ENCODE data around the gene MCMBP.

MCMBP gene, protein sequence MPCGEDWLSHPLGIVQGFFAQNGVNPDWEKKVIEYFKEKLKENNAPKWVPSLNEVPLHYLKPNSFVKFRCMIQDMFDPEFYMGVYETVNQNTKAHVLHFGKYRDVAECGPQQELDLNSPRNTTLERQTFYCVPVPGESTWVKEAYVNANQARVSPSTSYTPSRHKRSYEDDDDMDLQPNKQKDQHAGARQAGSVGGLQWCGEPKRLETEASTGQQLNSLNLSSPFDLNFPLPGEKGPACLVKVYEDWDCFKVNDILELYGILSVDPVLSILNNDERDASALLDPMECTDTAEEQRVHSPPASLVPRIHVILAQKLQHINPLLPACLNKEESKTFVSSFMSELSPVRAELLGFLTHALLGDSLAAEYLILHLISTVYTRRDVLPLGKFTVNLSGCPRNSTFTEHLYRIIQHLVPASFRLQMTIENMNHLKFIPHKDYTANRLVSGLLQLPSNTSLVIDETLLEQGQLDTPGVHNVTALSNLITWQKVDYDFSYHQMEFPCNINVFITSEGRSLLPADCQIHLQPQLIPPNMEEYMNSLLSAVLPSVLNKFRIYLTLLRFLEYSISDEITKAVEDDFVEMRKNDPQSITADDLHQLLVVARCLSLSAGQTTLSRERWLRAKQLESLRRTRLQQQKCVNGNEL

GRCh38 chr10:119872610-119872859 lies at the start of gene MCMBP:
MCMBP (minus strand) TSS chr10:119872843; CDS start chr10:119872584, 259 bp downstream.
- H3K27ac ChIP-seq = peak within 1 kb of the TSS; percentile 89
- no peaks in the 10 kb centered on the region for H3K27me3 ChIP-seq
- H3K4me1 ChIP-seq (ENCODE audit: control insufficient read depth in 1 of 2, insufficient read depth in 1 of 2, low read depth in 1 of 2, low read length in 1 of 2) = peaks cover 42 to 54% of the 10 kb centered on the region in 2 experiments
- peak within 1 kb of the TSS; percentile 80 to 97 for H3K4me3 ChIP-seq (ENCODE audit: low read depth in 1 of 2, low read length in 1 of 2)
- H3K9me3 ChIP-seq = no peaks in the 10 kb centered on the region
- no peaks in the 10 kb centered on the region for H3K36me3 ChIP-seq
- TF ChIP-seq CTCF (IDR thresholded peaks at IDR 0.05) = no peak

GRCh38 chr10:119919826-119920225 lies 47.2 kb upstream of the MCMBP start:
- TF ChIP-seq CTCF (IDR thresholded peaks at IDR 0.05) = no peak
- H3K27ac ChIP-seq = no peak overlapping the region
- no peak overlapping the region for H3K4me3 ChIP-seq (ENCODE audit: low read depth in 1 of 2, low read length in 1 of 2)
- no peaks in the 10 kb centered on the region for H3K9me3 ChIP-seq
- H3K36me3 ChIP-seq = peaks cover 93% of the 10 kb centered on the region
- no peaks in the 10 kb centered on the region for H3K27me3 ChIP-seq
- H3K4me1 ChIP-seq (ENCODE audit: control insufficient read depth in 1 of 2, insufficient read depth in 1 of 2, low read depth in 1 of 2, low read length in 1 of 2) = no peaks in the 10 kb centered on the region

- H3K4me3 ChIP-seq (ENCODE audit: low read depth in 1 of 2, low read length in 1 of 2) = no peak overlapping the region
- peaks cover 93% of the 10 kb centered on the region for H3K36me3 ChIP-seq
Observed at GRCh38 chr10:119919271-119919670, 46.6 kb upstream of the MCMBP start.

DNA sequence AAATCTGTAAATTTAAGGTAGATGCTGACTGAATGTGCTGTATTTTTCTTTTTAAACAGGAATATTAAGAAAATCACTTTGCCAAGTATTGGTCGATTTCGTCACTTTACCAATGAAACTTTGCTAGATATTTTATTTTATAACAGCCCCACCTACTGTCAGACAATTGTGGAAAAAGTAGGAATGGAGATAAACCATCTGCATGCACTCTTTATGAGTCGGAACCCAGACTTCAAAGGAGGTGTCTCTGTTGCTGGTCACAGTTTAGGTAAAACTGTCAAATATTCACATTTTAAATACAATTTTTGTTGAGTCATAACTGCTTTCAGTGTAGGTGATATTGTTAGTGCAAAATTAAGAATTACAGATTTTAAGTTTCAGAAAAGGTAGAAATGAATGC lies 45.1 kb upstream of the MCMBP start:
- no peaks in the 10 kb centered on the region for H3K4me1 ChIP-seq (ENCODE audit: control insufficient read depth in 1 of 2, insufficient read depth in 1 of 2, low read depth in 1 of 2, low read length in 1 of 2)
- no peak overlapping the region for H3K27ac ChIP-seq
- H3K36me3 ChIP-seq = peaks cover 99% of the 10 kb centered on the region
- H3K27me3 ChIP-seq = no peaks in the 10 kb centered on the region
- no peak for TF ChIP-seq CTCF (IDR thresholded peaks at IDR 0.05)
- H3K4me3 ChIP-seq (ENCODE audit: low read depth in 1 of 2, low read length in 1 of 2) = no peak overlapping the region
- H3K9me3 ChIP-seq = no peaks in the 10 kb centered on the region

More at GRCh38 chr10:119919271-119919670, 46.6 kb upstream of the MCMBP start:
- Histone ChIP-seq H3K27ac (no peak overlapping the region), H3K9me3 (no peaks in the 10 kb centered on the region), H3K27me3 (no peaks in the 10 kb centered on the region), H3K4me1 (ENCODE audit: control insufficient read depth in 1 of 2, insufficient read depth in 1 of 2, low read depth in 1 of 2, low read length in 1 of 2) (no peaks in the 10 kb centered on the region)
- no peak for TF ChIP-seq CTCF (IDR thresholded peaks at IDR 0.05)

DNA sequence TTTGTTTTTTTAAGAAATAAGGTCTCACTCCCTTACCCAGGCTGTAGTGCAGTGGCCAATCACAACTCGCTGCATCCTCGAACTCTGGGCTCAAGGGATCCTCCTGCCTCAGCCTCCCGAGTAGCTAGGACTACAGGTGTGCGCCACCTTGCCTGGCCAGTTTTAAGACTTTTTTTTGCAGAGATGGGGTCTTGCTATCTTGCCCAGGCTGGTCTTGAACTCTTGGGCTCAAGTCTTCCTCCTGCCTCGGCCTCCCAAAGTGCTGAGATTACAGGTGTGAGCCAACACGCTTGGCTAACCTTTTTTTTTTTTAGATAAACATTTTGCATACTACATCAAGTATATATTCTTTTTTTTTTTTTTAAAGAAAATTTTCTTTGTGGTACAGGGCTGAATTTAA lies 38.0 kb upstream of the MCMBP start:
- Histone ChIP-seq H3K4me1 (ENCODE audit: control insufficient read depth in 1 of 2, insufficient read depth in 1 of 2, low read depth in 1 of 2, low read length in 1 of 2) (no peaks in the 10 kb centered on the region), H3K27ac (no peak overlapping the region), H3K4me3 (ENCODE audit: low read depth in 1 of 2, low read length in 1 of 2) (no peak overlapping the region), H3K9me3 (no peaks in the 10 kb centered on the region), H3K36me3 (peaks cover 84% of the 10 kb centered on the region), H3K27me3 (no peaks in the 10 kb centered on the region)
- TF ChIP-seq CTCF (IDR thresholded peaks at IDR 0.05) = no peak

Measured in neutrophil (primary cell).